PC-3 (cell line): Measurements from ENCODE around the gene LTA4H. TPM values are rescaled to one million over a fixed set of nuclear protein-coding genes. Genes with fewer than 3 reads are reported as not detected.
"Not testable (repeated sequence)": the region's sequence is repeated elsewhere in the genome, so short reads cannot be mapped to it uniquely, and the experiment has no call there.

Experiments
- ATAC-seq: fragments of 200-7000 bp; cut with Tn5 transposase; 2 replicates; pipeline ENCODE4 v1.9.1; 2020; ENCODE audit warnings: mild to moderate bottlenecking, moderate library complexity
- BruUV-seq: library from RNA; stranded (reverse); fragments of 400-500 nt; replicated peaks from 2 replicates; lab custom pipeline; 2021; lab: Mats Ljungman, UMichigan
- CTCF ChIA-PET: fragments of 300-600 bp; sonication (Branson Sonifier 250); formaldehyde crosslinking; loops from one replicate; lab custom pipeline; 2022; ENCODE audit warnings: antibody characterized with exemption; lab: Charles Lee
- POLR2A ChIA-PET: fragments of 300-600 bp; sonication (Branson Sonifier 250); formaldehyde crosslinking; loops from one replicate; lab custom pipeline; 2022; ENCODE audit warnings: antibody characterized with exemption; ENCODE audit not compliant: unreplicated experiment; lab: Charles Lee
- DNase-seq: peaks from one replicate; pipeline ENCODE4 v3.0.0-alpha.2; 2015
- H2AFZ ChIP-seq: fragments of 300-600 bp; sonication (generic); 2 replicates; pipeline ENCODE4 v1.6.0; 2016; ENCODE audit warnings: antibody characterized with exemption, low read length
- H3F3A ChIP-seq: fragments of 300-600 bp; sonication (generic); one replicate; pipeline ENCODE4 v1.6.0; 2017; ENCODE audit warnings: antibody characterized with exemption, low read length, control low read depth, mild to moderate bottlenecking; ENCODE audit not compliant: unreplicated experiment
- H3K27ac ChIP-seq: fragments of 300-600 bp; sonication (generic); 2 replicates; pipeline ENCODE4 v1.5.1; 2016; ENCODE audit warnings: mild to moderate bottlenecking, low read length
- H3K27me3 ChIP-seq: fragments of 300-600 bp; sonication (generic); 2 replicates; pipeline ENCODE4 v1.6.1; 2016; ENCODE audit warnings: low read length, mixed read lengths
- H3K36me3 ChIP-seq: fragments of 300-600 bp; sonication (generic); 2 replicates; pipeline ENCODE4 v1.6.1; 2016; ENCODE audit warnings: low read depth, mixed run types, low read length, mixed read lengths
- H3K4me1 ChIP-seq: fragments of 300-600 bp; sonication (generic); 2 replicates; pipeline ENCODE4 v1.5.1; 2016; ENCODE audit warnings: low read length; ENCODE audit not compliant: insufficient read depth
- H3K4me2 ChIP-seq: fragments of 300-600 bp; sonication (generic); 2 replicates; pipeline ENCODE4 v1.6.0; 2016; ENCODE audit warnings: low read length
- H3K4me3 ChIP-seq: fragments of 300-600 bp; sonication (generic); 2 replicates; pipeline ENCODE4 v1.5.1; 2016; ENCODE audit warnings: mild to moderate bottlenecking, low read length, mixed read lengths
- H3K79me2 ChIP-seq: fragments of 300-600 bp; sonication (generic); 2 replicates; pipeline ENCODE4 v1.6.1; 2017; ENCODE audit warnings: low read length, mixed read lengths
- H3K9ac ChIP-seq: fragments of 300-600 bp; sonication (generic); 2 replicates; pipeline ENCODE4 v1.6.0; 2016; ENCODE audit warnings: mild to moderate bottlenecking, low read length
- H3K9me2 ChIP-seq: fragments of 300-600 bp; sonication (generic); replicated peaks from 2 replicates; pipeline ENCODE4 v1.6.1; 2016; ENCODE audit warnings: mixed run types, low read length, mixed read lengths
- H3K9me3 ChIP-seq: fragments of 300-600 bp; sonication (generic); 2 replicates; pipeline ENCODE4 v1.6.1; 2016; ENCODE audit warnings: low read length, mixed read lengths
- H4K20me1 ChIP-seq: fragments of 300-600 bp; sonication (generic); 2 replicates; pipeline ENCODE4 v1.6.1; 2016; ENCODE audit warnings: low read length, mixed read lengths
- CTCF ChIP-seq: fragments of 300-600 bp; sonication (generic); conservative IDR thresholded peaks from 2 replicates; pipeline ENCODE4 v1.5.1; 2017; ENCODE audit warnings: antibody characterized with exemption, low read depth, mild to moderate bottlenecking, low read length
- EZH2 ChIP-seq: fragments of 300-600 bp; sonication (generic); IDR thresholded peaks from one replicate; pipeline ENCODE4 v1.6.1; 2017; ENCODE audit warnings: antibody characterized with exemption, mild to moderate bottlenecking, low read length; ENCODE audit not compliant: unreplicated experiment
- EZH2phosphoT487 ChIP-seq: fragments of 300-600 bp; sonication (generic); IDR thresholded peaks from 2 replicates; pipeline ENCODE4 v1.6.1; 2018; ENCODE audit warnings: mild to moderate bottlenecking, antibody characterized with exemption, low read length, borderline replicate concordance
- intact Hi-C: fragments of 100-400 bp; cut with micrococcal nuclease; formaldehyde crosslinking; loops from 2 replicates; pipeline ENCODE4 v1.9.0; 2023
- total RNA-seq: library from RNA; depleted of rRNA; stranded (reverse); fragments of >200 nt; gene quantifications from 2 replicates; pipeline ENCODE4 v1.2.3, GENCODE V29; 2014

Gene LTA4H
- total RNA-seq, 1 experiment from 2014 or later: 58.4 TPM

DNA sequence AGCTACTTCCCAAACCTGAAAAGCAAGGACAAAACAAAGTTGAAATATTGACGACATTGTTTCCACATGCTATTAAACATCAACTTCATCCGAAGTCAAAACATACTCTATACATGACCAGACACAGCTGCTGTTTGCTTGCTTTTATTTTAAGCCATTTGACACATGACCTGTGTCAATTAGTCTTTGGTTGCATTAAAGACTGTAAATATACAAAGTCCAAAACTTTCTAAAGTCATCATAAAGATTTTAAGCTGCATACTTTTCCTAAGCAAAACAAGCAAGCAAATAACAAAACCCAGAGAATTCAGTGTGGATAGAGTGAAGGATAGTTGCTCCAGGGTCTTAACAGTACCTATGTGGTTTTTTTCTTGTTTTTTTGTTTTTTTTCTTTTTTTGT, 61.0 kb downstream of the LTA4H start:
- no peaks in the 10 kb centered on the region for H3K79me2 ChIP-seq
- ChIA-PET POLR2A (no interaction called here), CTCF (no interaction called here)
- no peak overlapping the region for H3K4me2 ChIP-seq
- no peak overlapping the region for H3K27ac ChIP-seq
- no TSS peak for BruUV-seq
- no peaks in the 10 kb centered on the region for H3K27me3 ChIP-seq
- H3K9me3 ChIP-seq: no peaks in the 10 kb centered on the region
- DNase-seq (no peak), ATAC-seq (no peak)
- no peaks in the 10 kb centered on the region for H4K20me1 ChIP-seq
- no peaks in the 10 kb centered on the region for H3K9me2 ChIP-seq
- no peak overlapping the region for H3K4me3 ChIP-seq
- no peak overlapping the region for H3K9ac ChIP-seq
- TF ChIP-seq EZH2phosphoT487 (no peak), CTCF (no peak), EZH2 (no peak)
- intact Hi-C loops: no loop called here
- H3K4me1 ChIP-seq: no peaks in the 10 kb centered on the region
- no peaks in the 10 kb centered on the region for H3K36me3 ChIP-seq
- H2AFZ ChIP-seq: no peak overlapping the region
- no peaks in the 10 kb centered on the region for H3F3A ChIP-seq

DNA sequence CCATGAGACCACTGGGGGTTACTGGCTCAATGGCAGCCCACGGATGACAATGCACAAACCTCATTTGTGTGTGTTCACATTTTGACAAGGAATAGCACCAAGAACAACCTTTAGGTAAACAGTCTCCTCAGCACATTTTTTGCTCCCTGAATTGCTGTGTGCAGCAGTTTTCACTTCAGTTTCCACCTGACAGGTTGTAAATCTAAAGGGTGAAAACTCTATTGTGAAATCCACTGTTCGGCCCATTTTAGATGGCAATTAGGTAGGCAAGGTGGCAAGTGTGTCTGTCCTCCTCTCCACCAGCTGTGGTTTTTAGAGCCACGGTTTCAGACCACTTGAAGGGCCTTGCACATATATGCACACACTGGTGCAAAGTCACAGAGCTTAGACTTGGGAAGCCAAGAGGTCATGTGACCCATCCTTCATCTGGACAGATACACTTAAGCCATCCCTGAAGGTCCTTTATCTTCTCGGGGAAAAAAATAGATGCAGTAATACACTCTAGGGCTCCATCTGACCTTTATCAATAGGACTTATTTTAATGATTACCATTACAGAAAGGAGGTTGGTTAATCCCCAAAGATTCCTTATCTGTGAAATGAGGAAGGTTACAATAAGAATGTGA, 62.4 kb downstream of the LTA4H start:
- DNase-seq (no peak), ATAC-seq (no peak)
- no peaks in the 10 kb centered on the region for H3K36me3 ChIP-seq
- H3K79me2 ChIP-seq: no peaks in the 10 kb centered on the region
- no TSS peak for BruUV-seq
- ChIA-PET CTCF (no interaction called here), POLR2A (interaction anchor here (0.7 kb wide), 1 partner anchor 402 kb away, joined by 6 read pairs; no protein-coding TSS in a partner anchor)
- no peak overlapping the region for H3K4me2 ChIP-seq
- no peak overlapping the region for H2AFZ ChIP-seq
- no peaks in the 10 kb centered on the region for H3F3A ChIP-seq
- H3K27ac ChIP-seq: no peak overlapping the region
- no peak overlapping the region for H3K9ac ChIP-seq
- H3K4me3 ChIP-seq: no peak overlapping the region
- intact Hi-C loops: no loop called here
- TF ChIP-seq EZH2: no peak
- TF ChIP-seq CTCF: no peak
- no peak for TF ChIP-seq EZH2phosphoT487
- H3K4me1 ChIP-seq: no peaks in the 10 kb centered on the region
- no peaks in the 10 kb centered on the region for H4K20me1 ChIP-seq
- H3K27me3 ChIP-seq: no peaks in the 10 kb centered on the region
- no peaks in the 10 kb centered on the region for H3K9me2 ChIP-seq
- no peaks in the 10 kb centered on the region for H3K9me3 ChIP-seq

- H3K9me2 ChIP-seq: no peaks in the 10 kb centered on the region
- DNase-seq: no peak
- no TSS peak for BruUV-seq
- TF ChIP-seq EZH2 (no peak), CTCF (no peak), EZH2phosphoT487 (no peak)
- H3K36me3 ChIP-seq: no peaks in the 10 kb centered on the region
- H3K79me2 ChIP-seq: no peaks in the 10 kb centered on the region
- no peak overlapping the region for H3K4me3 ChIP-seq
- H2AFZ ChIP-seq: no peak overlapping the region
- no peak overlapping the region for H3K27ac ChIP-seq
- ChIA-PET CTCF (interaction anchor here (0.6 kb wide), 1 partner anchor 49 kb away, joined by 3 read pairs; no protein-coding TSS in a partner anchor), POLR2A (no interaction called here)
- H3F3A ChIP-seq: no peaks in the 10 kb centered on the region
- no peak for ATAC-seq
- H3K4me2 ChIP-seq: no peak overlapping the region
- no peaks in the 10 kb centered on the region for H3K9me3 ChIP-seq
- intact Hi-C loops: no loop called here
- H4K20me1 ChIP-seq: no peaks in the 10 kb centered on the region
- no peaks in the 10 kb centered on the region for H3K27me3 ChIP-seq
- H3K9ac ChIP-seq: no peak overlapping the region
- no peaks in the 10 kb centered on the region for H3K4me1 ChIP-seq
Observed at GRCh38 chr12:95970905-95971304, 64.5 kb downstream of the LTA4H start.

GRCh38 chr12:95969116-95969515, 66.3 kb downstream of the LTA4H start:
- H3K9ac ChIP-seq, H3F3A ChIP-seq, H3K27me3 ChIP-seq, H3K4me3 ChIP-seq, H4K20me1 ChIP-seq, DNase-seq, H3K9me3 ChIP-seq, H3K36me3 ChIP-seq, H2AFZ ChIP-seq, CTCF ChIA-PET, H3K27ac ChIP-seq, intact Hi-C loops, H3K4me1 ChIP-seq, BruUV-seq, H3K79me2 ChIP-seq, ATAC-seq, H3K4me2 ChIP-seq, H3K9me2 ChIP-seq: not testable (repeated sequence)
- POLR2A ChIA-PET: interaction anchor here (0.6 kb wide), 1 partner anchor 7 kb away, joined by 13 read pairs; no protein-coding TSS in a partner anchor
